ENCODE measurements around the gene AGFG2. TPM values are rescaled to one million over a fixed set of nuclear protein-coding genes. Genes with fewer than 3 reads are reported as not detected.

The AGFG2 gene
- total RNA-seq, 2 donors from 2014 or later = 20.4 to 24.6 TPM

DNA sequence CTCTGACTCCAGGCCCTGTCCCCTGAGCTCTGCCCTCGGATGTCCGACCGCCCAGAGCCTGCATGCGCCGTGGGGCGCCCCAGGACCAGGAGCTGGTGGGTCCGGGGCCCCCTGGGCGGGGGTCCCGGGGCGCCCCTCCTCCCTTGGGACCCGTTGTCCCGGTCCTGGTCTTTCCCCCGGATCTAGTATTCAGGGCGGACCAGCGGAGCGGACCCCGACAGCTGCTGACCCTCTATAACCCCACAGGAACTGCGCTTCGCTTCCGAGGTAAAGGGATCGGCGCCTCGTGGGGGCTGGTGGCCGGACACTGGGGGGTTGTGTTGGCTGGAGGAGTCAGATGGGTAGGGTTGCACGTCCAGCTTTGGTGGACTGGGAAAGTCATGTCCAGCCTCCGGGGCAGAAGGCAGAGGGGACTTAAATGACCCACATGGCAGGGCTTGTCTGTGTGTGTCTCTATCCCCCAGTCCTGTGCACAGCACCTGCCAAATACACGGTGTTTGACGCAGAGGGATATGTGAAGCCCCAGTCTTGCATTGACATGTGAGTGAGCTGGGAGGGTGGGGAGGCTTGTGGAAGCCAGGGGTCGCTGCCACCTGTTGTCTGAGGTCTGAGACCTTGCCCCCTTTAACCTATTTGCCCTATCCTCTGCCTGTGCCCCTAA, 73.9 kb downstream of the AGFG2 start:
- Histone ChIP-seq H3K4me3 (peak overlapping the region; percentile 76 to 82), H3K36me3 (replicated peaks in 1 of 2; ENCODE audit: insufficient read depth in 1 of 2, low read depth in 2 of 2) (no peaks in the 10 kb centered on the region), H3K27ac (peak overlapping the region in 3 of 4 donors; percentile 90 to 99 (median 94)), H3K9me3 (no peaks in the 10 kb centered on the region), H3K27me3 (no peaks in the 10 kb centered on the region), H3K4me1 (peaks cover 10% of the 10 kb centered on the region)
- ATAC-seq (no peak), DNase-seq (peak in 3 of 4 donors; percentile 19 to 33 (median 23))
- WGBS, 2 donors = 2% methylated on average over 29 of the region's 29 CpGs; no CpG with 5 or more reads in 1 of the 2 donors
- intact Hi-C loops (cut with DNase I) = no loop called here
- TF ChIP-seq POLR2A (IDR thresholded peaks at IDR 0.05) = no peak
- TF ChIP-seq, protein P1, sequence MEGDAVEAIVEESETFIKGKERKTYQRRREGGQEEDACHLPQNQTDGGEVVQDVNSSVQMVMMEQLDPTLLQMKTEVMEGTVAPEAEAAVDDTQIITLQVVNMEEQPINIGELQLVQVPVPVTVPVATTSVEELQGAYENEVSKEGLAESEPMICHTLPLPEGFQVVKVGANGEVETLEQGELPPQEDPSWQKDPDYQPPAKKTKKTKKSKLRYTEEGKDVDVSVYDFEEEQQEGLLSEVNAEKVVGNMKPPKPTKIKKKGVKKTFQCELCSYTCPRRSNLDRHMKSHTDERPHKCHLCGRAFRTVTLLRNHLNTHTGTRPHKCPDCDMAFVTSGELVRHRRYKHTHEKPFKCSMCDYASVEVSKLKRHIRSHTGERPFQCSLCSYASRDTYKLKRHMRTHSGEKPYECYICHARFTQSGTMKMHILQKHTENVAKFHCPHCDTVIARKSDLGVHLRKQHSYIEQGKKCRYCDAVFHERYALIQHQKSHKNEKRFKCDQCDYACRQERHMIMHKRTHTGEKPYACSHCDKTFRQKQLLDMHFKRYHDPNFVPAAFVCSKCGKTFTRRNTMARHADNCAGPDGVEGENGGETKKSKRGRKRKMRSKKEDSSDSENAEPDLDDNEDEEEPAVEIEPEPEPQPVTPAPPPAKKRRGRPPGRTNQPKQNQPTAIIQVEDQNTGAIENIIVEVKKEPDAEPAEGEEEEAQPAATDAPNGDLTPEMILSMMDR (IDR thresholded peaks at IDR 0.05) = no peak

DNA sequence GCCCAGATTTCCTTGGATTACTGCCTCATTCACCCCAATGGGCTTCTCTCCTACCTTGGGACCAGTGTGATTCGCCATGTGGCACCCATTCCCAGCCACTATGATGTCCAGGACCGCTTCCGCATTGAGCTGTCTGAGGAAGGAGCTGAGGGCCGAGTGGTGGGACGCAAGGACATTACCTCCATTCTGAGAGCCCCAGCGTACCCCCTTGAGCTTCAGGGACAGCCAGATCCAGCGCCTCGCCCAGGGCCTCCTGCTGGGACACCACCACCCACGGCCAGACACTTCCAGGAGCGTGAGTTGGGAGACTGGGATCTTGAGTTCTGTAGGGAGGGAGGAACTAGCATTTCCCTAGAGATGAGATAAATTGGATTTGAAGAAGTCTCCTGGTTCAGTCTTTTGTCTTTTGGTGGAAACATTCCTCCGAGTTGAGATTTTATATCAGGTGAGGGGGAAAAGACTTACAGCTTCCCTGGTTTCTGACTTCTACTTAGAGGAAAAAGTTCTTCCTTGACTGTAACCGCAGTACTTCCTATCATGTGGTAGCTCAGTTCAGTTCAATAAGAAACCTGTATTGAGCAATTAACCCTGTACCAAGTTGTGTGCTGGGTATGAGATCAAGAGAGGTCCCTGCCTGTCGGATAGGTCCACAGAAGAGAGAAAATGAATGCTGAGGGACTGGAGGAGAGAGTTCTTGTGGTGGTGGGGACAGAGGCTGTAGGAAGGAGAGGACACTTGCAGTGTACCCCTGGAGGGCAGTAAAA, 74.6 kb downstream of the AGFG2 start:
- DNase-seq (no peak), ATAC-seq (no peak)
- H3K4me3 ChIP-seq = no peak overlapping the region
- 86 to 88% methylated on average over 12 to 13 of the region's 13 CpGs for WGBS, 2 donors
- TF ChIP-seq, protein P1 (IDR thresholded peaks at IDR 0.05) = no peak
- no peak for TF ChIP-seq POLR2A (IDR thresholded peaks at IDR 0.05)
- H3K36me3 ChIP-seq (replicated peaks in 1 of 2; ENCODE audit: insufficient read depth in 1 of 2, low read depth in 2 of 2) = no peaks in the 10 kb centered on the region
- H3K27me3 ChIP-seq = no peaks in the 10 kb centered on the region
- H3K4me1 ChIP-seq = peaks cover 10% of the 10 kb centered on the region
- intact Hi-C loops (cut with DNase I) = no loop called here
- H3K27ac ChIP-seq = peak overlapping the region in 1 of 4 donors; percentile 90
- H3K9me3 ChIP-seq = no peaks in the 10 kb centered on the region

DNA sequence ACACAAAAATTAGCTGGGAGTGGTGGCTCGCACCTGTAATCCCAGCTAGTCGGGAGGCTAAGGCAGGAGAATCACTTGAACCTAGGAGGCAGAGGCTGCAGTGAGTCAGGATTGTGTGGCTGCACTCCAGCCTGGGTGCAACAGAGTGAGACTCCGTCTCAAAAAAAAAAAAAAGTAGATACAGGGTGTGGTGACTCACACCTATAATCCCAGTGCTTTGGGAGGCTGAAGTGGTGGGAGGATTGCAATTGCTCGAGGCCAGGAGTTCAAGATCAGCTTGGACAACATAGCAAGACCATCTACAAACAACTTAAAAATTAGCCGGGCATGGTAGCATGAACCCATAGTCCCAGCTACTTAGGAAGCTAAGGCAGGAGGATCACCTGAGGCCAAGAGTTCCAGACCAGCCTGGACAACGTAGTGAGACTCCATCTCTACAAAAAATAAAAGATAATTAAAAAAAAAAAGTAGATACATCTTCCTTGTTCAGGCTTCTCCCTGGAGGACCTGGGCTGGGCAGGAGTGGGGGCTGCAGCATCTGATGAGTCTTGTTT, 75.4 kb downstream of the AGFG2 start:
- TF ChIP-seq, protein P1 (IDR thresholded peaks at IDR 0.05) = no peak
- TF ChIP-seq POLR2A (IDR thresholded peaks at IDR 0.05) = no peak
- no peak for DNase-seq
- H3K27me3 ChIP-seq = no peaks in the 10 kb centered on the region
- ATAC-seq = no peak
- 71 to 85% methylated on average over 4 to 6 of the region's 6 CpGs for WGBS, 2 donors
- intact Hi-C loops (cut with DNase I) = no loop called here
- H3K4me1 ChIP-seq = peaks cover 10% of the 10 kb centered on the region
- H3K36me3 ChIP-seq (replicated peaks in 1 of 2; ENCODE audit: insufficient read depth in 1 of 2, low read depth in 2 of 2) = no peaks in the 10 kb centered on the region
- no peak overlapping the region for H3K4me3 ChIP-seq
- no peaks in the 10 kb centered on the region for H3K9me3 ChIP-seq
- H3K27ac ChIP-seq = no peak overlapping the region

Small RNA genes lying within 50 kb of the gene (small RNA-seq; reads per million reads assigned to genes)
- gene RN7SL416P (not detected), gene SAP25 (not detected)

Other genes starting within 250 kb of the AGFG2 start
- not detected for gene SPDYE3, start 231.5 kb upstream of the AGFG2 start, total RNA-seq
- gene PILRB, start 181.1 kb upstream of the AGFG2 start, total RNA-seq = 10 to 100 TPM; 63.3 to 65.6 TPM
- gene PILRA, start 165.7 kb upstream of the AGFG2 start, total RNA-seq = 1 to 10 TPM in 1 of 2 donors, not detected in 1; 7.0 TPM
- gene ZCWPW1, start 110.5 kb upstream of the AGFG2 start, total RNA-seq = 1 to 10 TPM; 1.6 to 3.3 TPM
- gene MEPCE, start 109.4 kb upstream of the AGFG2 start, total RNA-seq = 10 to 100 TPM; 14.0 to 34.9 TPM
- gene PPP1R35, start 102.7 kb upstream of the AGFG2 start, total RNA-seq = 10 to 100 TPM; 39.4 to 69.2 TPM
- 1 to 10 TPM in 1 of 2 donors, not detected in 1; 1.0 TPM for gene SPACDR, start 74.9 kb upstream of the AGFG2 start, total RNA-seq
- gene TSC22D4, start 60.0 kb upstream of the AGFG2 start, total RNA-seq = 10 to 100 TPM; 16.6 to 34.9 TPM
- gene NYAP1, start 55.3 kb upstream of the AGFG2 start, total RNA-seq = 1 to 10 TPM; 1.0 to 1.3 TPM
- not detected for gene SAP25, start 34.7 kb downstream of the AGFG2 start, total RNA-seq
- 100 to 1,000 TPM in 1 of 2 donors, 10 to 100 TPM in 1; 25.4 to 121 TPM for gene LRCH4, start 46.9 kb downstream of the AGFG2 start, total RNA-seq
- 1 to 10 TPM; 1.8 to 5.3 TPM for gene FBXO24, start 47.1 kb downstream of the AGFG2 start, total RNA-seq
- 10 to 100 TPM in 1 of 2 donors, 1 to 10 TPM in 1; 7.3 to 24.1 TPM for gene PCOLCE, start 63.2 kb downstream of the AGFG2 start, total RNA-seq
- gene MOSPD3, start 73.3 kb downstream of the AGFG2 start, total RNA-seq = 1 to 10 TPM; 6.9 to 8.6 TPM
- gene TFR2, start 102.3 kb downstream of the AGFG2 start, total RNA-seq = under 1 TPM in 1 of 2 donors, not detected in 1; 0.26 TPM
- gene ACTL6B, start 117.2 kb downstream of the AGFG2 start, total RNA-seq = under 1 TPM in 1 of 2 donors, not detected in 1; 0.52 TPM
- 100 to 1,000 TPM; 106 to 123 TPM for gene GNB2, start 134.5 kb downstream of the AGFG2 start, total RNA-seq
- gene GIGYF1, start 155.0 kb downstream of the AGFG2 start, total RNA-seq = 10 to 100 TPM; 25.2 to 49.4 TPM
- gene POP7, start 166.9 kb downstream of the AGFG2 start, total RNA-seq = 10 to 100 TPM; 17.1 to 20.8 TPM
- gene EPO, start 181.3 kb downstream of the AGFG2 start, total RNA-seq = 1 to 10 TPM; 1.3 to 2.6 TPM
- gene ZAN, start 194.4 kb downstream of the AGFG2 start, total RNA-seq = not detected